Natural killer cell (primary cell): ENCODE data around the gene RNF4. TPM values are rescaled to one million over a fixed set of nuclear protein-coding genes. Genes with fewer than 3 reads are reported as not detected.

Experiments used
- ATAC-seq, 3 donors: fragments of 150-1000 bp in 2 of 3; fragments of 200-7000 bp in 1 of 3; cut with Tn5 transposase; 1 replicate in 1 of 3; 2 replicates in 2 of 3; pipeline ENCODE4 v1.10.0; 2021; ENCODE audit warnings: mild to moderate bottlenecking in 2 of 3, moderate library complexity in 2 of 3
- DNase-seq, 2 donors: peaks; one replicate each; pipeline versions ENCODE4 v3.0.0 to v3.0.0-alpha.2; 2013 to 2021; ENCODE audit warnings: mixed read lengths in 1 of 2
- H3K27ac ChIP-seq: one replicate; pipeline ENCODE4 v1.5.1; 2013; ENCODE audit warnings: mild to moderate bottlenecking, low read length
- H3K27me3 ChIP-seq: one replicate; pipeline ENCODE4 v1.6.1; 2013; ENCODE audit warnings: low read length; ENCODE audit not compliant: control insufficient read depth, insufficient read depth
- H3K36me3 ChIP-seq: one replicate; pipeline ENCODE4 v1.6.1; 2013; ENCODE audit warnings: low read length; ENCODE audit not compliant: control insufficient read depth, insufficient read depth
- H3K4me1 ChIP-seq: one replicate; pipeline ENCODE4 v1.6.1; 2013; ENCODE audit warnings: low read length; ENCODE audit not compliant: control insufficient read depth, insufficient read depth
- H3K4me3 ChIP-seq: one replicate; pipeline ENCODE4 v1.5.1; 2013; ENCODE audit warnings: low read length
- H3K9me3 ChIP-seq: one replicate; pipeline ENCODE4 v1.6.1; 2013; ENCODE audit warnings: low read length; ENCODE audit not compliant: control insufficient read depth, insufficient read depth
- H3K27ac Mint-ChIP-seq, 2 donors: one replicate each; pipeline ENCODE4 v1.8.0; 2022; ENCODE audit warnings: mild to moderate bottlenecking in 2 of 2, mixed read lengths in 2 of 2, moderate library complexity in 1 of 2
- H3K27me3 Mint-ChIP-seq, 2 donors: one replicate each; pipeline ENCODE4 v1.8.0; 2022; ENCODE audit warnings: low read depth in 2 of 2, mixed read lengths in 2 of 2
- H3K36me3 Mint-ChIP-seq: one replicate; pipeline ENCODE4 v1.8.0; 2022; ENCODE audit warnings: mixed read lengths
- H3K4me1 Mint-ChIP-seq, 2 donors: one replicate each; pipeline ENCODE4 v1.8.0; 2022; ENCODE audit warnings: mixed read lengths in 2 of 2
- H3K4me3 Mint-ChIP-seq: one replicate; pipeline ENCODE4 v1.8.0; 2022; ENCODE audit warnings: mild to moderate bottlenecking, moderate library complexity, mixed read lengths
- H3K9me3 Mint-ChIP-seq, 2 donors: one replicate each; pipeline ENCODE4 v1.8.0; 2022; ENCODE audit warnings: mixed read lengths in 2 of 2
- CTCF ChIP-seq: fragments of 200-600 bp; IDR thresholded peaks from one replicate; pipeline ENCODE4 v1.8.0; 2022; ENCODE audit warnings: antibody characterized with exemption
- WGBS: methylation state at CpG from one replicate; pipeline ENCODE4 v1.1.7; 2013; ENCODE audit warnings: missing lambda C conversion rate; ENCODE audit not compliant: insufficient coverage; 5-methylcytosine and 5-hydroxymethylcytosine counted together
- intact Hi-C: fragments of 100-400 bp; cut with micrococcal nuclease; formaldehyde crosslinking; loops from one replicate; pipeline ENCODE4 v1.14.2; 2022
- total RNA-seq, 4 donors: library from RNA; stranded (reverse); fragments of 120-200 nt in 1 of 4; gene quantifications; one replicate each; pipeline versions ENCODE4 v1.2.3 to v1.2.4, GENCODE V29; 2013 to 2022

The RNF4 gene
- total RNA-seq, 3 donors from 2014 or later (not counting 1 experiment from before 2014, with no cell fraction given) = 103 to 130 (median 123) TPM

- DNase-seq = no peak
- Histone ChIP-seq H3K27me3 (no peaks in the 10 kb centered on the region), H3K27ac (no peak overlapping the region), H3K9me3 (no peaks in the 10 kb centered on the region), H3K36me3 (no peaks in the 10 kb centered on the region), H3K4me3 (no peak overlapping the region), H3K4me1 (peaks cover 8% of the 10 kb centered on the region)
- Mint-ChIP-seq H3K27me3 (no peaks in the 10 kb centered on the region), H3K4me1 (peaks cover 0 to 5% of the 10 kb centered on the region in 2 donors), H3K27ac (no peak overlapping the region), H3K4me3 (no peak overlapping the region), H3K36me3 (no peaks in the 10 kb centered on the region), H3K9me3 (no peaks in the 10 kb centered on the region)
- 94% methylated on average over 6 of the region's 7 CpGs for WGBS
- intact Hi-C loops = no loop called here
- no peak for TF ChIP-seq CTCF
- no peak for ATAC-seq
Measured at GRCh38 chr4:2443956-2444740, 24.8 kb upstream of the RNF4 start.

GRCh38 chr4:2445130-2445529 is 23.8 kb upstream of the RNF4 start:
- no peaks in the 10 kb centered on the region for H3K9me3 ChIP-seq
- Mint-ChIP-seq H3K27ac (no peak overlapping the region), H3K36me3 (no peaks in the 10 kb centered on the region), H3K4me1 (peaks cover 0 to 5% of the 10 kb centered on the region in 2 donors), H3K4me3 (no peak overlapping the region), H3K9me3 (no peaks in the 10 kb centered on the region), H3K27me3 (no peaks in the 10 kb centered on the region)
- no peak for ATAC-seq
- H3K27me3 ChIP-seq = no peaks in the 10 kb centered on the region
- DNase-seq = no peak
- TF ChIP-seq CTCF = no peak
- no peak overlapping the region for H3K27ac ChIP-seq
- H3K4me1 ChIP-seq = peaks cover 8% of the 10 kb centered on the region
- intact Hi-C loops = no loop called here
- H3K4me3 ChIP-seq = no peak overlapping the region
- H3K36me3 ChIP-seq = no peaks in the 10 kb centered on the region
- WGBS = 97% methylated on average over 9 of the region's 9 CpGs

- intact Hi-C loops = no loop called here
- H3K27ac ChIP-seq = no peak overlapping the region
- peaks cover 8% of the 10 kb centered on the region for H3K4me1 ChIP-seq
- no peak for TF ChIP-seq CTCF
- Mint-ChIP-seq H3K4me3 (no peak overlapping the region), H3K4me1 (peaks cover 0 to 5% of the 10 kb centered on the region in 2 donors), H3K9me3 (no peaks in the 10 kb centered on the region), H3K36me3 (no peaks in the 10 kb centered on the region), H3K27me3 (no peaks in the 10 kb centered on the region), H3K27ac (no peak overlapping the region)
- DNase-seq (no peak), ATAC-seq (no peak)
- no peaks in the 10 kb centered on the region for H3K36me3 ChIP-seq
- H3K9me3 ChIP-seq = no peaks in the 10 kb centered on the region
- no peak overlapping the region for H3K4me3 ChIP-seq
- no peaks in the 10 kb centered on the region for H3K27me3 ChIP-seq
- 94% methylated on average over 6 of the region's 6 CpGs for WGBS
Measured at GRCh38 chr4:2445571-2445970, 23.3 kb upstream of the RNF4 start.
